ENCODE measurements around the gene BHLHA9. TPM values are rescaled to one million over a fixed set of nuclear protein-coding genes. Genes with fewer than 3 reads are reported as not detected.
"Not testable (repeated sequence)": the region's sequence is repeated elsewhere in the genome, so short reads cannot be mapped to it uniquely, and the experiment has no call there.

BHLHA9 gene
- total RNA-seq, 1 donor from 2014 or later: not detected

GRCh38 chr17:1301546-1301945 is 31.3 kb downstream of the BHLHA9 start:
- Mint-ChIP-seq H3K4me1 (ENCODE audit: unreplicated experiment) (no peaks in the 10 kb centered on the region), H3K27me3 (peaks cover 20% of the 10 kb centered on the region)

GRCh38 chr17:1302761-1303160 is 32.5 kb downstream of the BHLHA9 start:
- no peak overlapping the region for H3K27ac Mint-ChIP-seq
- no peak for TF ChIP-seq CTCF (conservative IDR thresholded peaks at IDR 0.05)
- DNase-seq (ENCODE audit: extremely low spot score, unreplicated experiment): no peak
- H3K27me3 Mint-ChIP-seq: peaks cover 27% of the 10 kb centered on the region
- H3K4me3 Mint-ChIP-seq: no peak overlapping the region
- H3K9me3 Mint-ChIP-seq: no peaks in the 10 kb centered on the region
- H3K36me3 Mint-ChIP-seq: no peaks in the 10 kb centered on the region
- H3K4me1 Mint-ChIP-seq (ENCODE audit: unreplicated experiment): no peaks in the 10 kb centered on the region

More at GRCh38 chr17:1301546-1301945, 31.3 kb downstream of the BHLHA9 start:
- Mint-ChIP-seq H3K27ac (no peak overlapping the region), H3K9me3 (no peaks in the 10 kb centered on the region), H3K4me3 (no peak overlapping the region), H3K36me3 (no peaks in the 10 kb centered on the region)
- TF ChIP-seq CTCF (conservative IDR thresholded peaks at IDR 0.05): no peak
- DNase-seq (ENCODE audit: extremely low spot score, unreplicated experiment): no peak

GRCh38 chr17:1304522-1304921 is 34.3 kb downstream of the BHLHA9 start:
- Mint-ChIP-seq H3K9me3 (no peaks in the 10 kb centered on the region), H3K36me3 (no peaks in the 10 kb centered on the region), H3K4me3 (no peak overlapping the region), H3K4me1 (ENCODE audit: unreplicated experiment) (no peaks in the 10 kb centered on the region), H3K27me3 (peaks cover 23% of the 10 kb centered on the region), H3K27ac (no peak overlapping the region)
- DNase-seq (ENCODE audit: extremely low spot score, unreplicated experiment): no peak
- no peak for TF ChIP-seq CTCF (conservative IDR thresholded peaks at IDR 0.05)

- Mint-ChIP-seq H3K27me3 (peaks cover 21% of the 10 kb centered on the region), H3K4me3 (no peak overlapping the region), H3K27ac (no peak overlapping the region), H3K36me3 (no peaks in the 10 kb centered on the region), H3K9me3 (no peaks in the 10 kb centered on the region), H3K4me1 (ENCODE audit: unreplicated experiment) (no peaks in the 10 kb centered on the region)
- TF ChIP-seq CTCF (conservative IDR thresholded peaks at IDR 0.05): no peak
- no peak for DNase-seq (ENCODE audit: extremely low spot score, unreplicated experiment)
These were observed 34.8 kb downstream of the BHLHA9 start for GRCh38 chr17:1304962-1305563.

- H3K4me1 Mint-ChIP-seq (ENCODE audit: unreplicated experiment); H3K4me3 Mint-ChIP-seq; H3K36me3 Mint-ChIP-seq; H3K27ac Mint-ChIP-seq; DNase-seq (ENCODE audit: extremely low spot score, unreplicated experiment); H3K9me3 Mint-ChIP-seq: not testable (repeated sequence)
- H3K27me3 Mint-ChIP-seq: peaks cover 17% of the 10 kb centered on the region
These were observed 37.6 kb downstream of the BHLHA9 start for GRCh38 chr17:1307829-1308228.

GRCh38 chr17:1312261-1312870 is 42.1 kb downstream of the BHLHA9 start:
- H3K4me1 Mint-ChIP-seq (ENCODE audit: unreplicated experiment): no peaks in the 10 kb centered on the region
- H3K4me3 Mint-ChIP-seq: no peak overlapping the region
- H3K27me3 Mint-ChIP-seq: peaks cover 18% of the 10 kb centered on the region
- no peak for DNase-seq (ENCODE audit: extremely low spot score, unreplicated experiment)
- no peaks in the 10 kb centered on the region for H3K36me3 Mint-ChIP-seq
- no peak overlapping the region for H3K27ac Mint-ChIP-seq
- H3K9me3 Mint-ChIP-seq: no peaks in the 10 kb centered on the region
- TF ChIP-seq CTCF (conservative IDR thresholded peaks at IDR 0.05): no peak
